K562 (cell line): ENCODE results near the gene ZNF593OS.

Experiments
- CAMTA2 ChIP-seq: fragments of 250-450 bp; sonication (Bioruptor Pico); conservative IDR thresholded peaks from 2 replicates; pipeline ENCODE4 v1.5.1; 2022
- TEAD4 ChIP-seq, 2 experiments: sonication (generic) in 1 of 2; formaldehyde crosslinking in 1 of 2; IDR thresholded peaks; 2 replicates each; pipeline versions ENCODE4 v1.6.1 to v1.8.0; 2012 to 2022; ENCODE audit warnings: borderline replicate concordance in 1 of 2, inconsistent platforms in 1 of 2, low read length in 1 of 2, mild to moderate bottlenecking in 1 of 2, missing genetic modification reagents in 1 of 2
- TF ChIP-seq, protein P1 (sequence below): sonication (generic); IDR thresholded peaks from 2 replicates; pipeline ENCODE4 v1.6.1; 2016
- TF ChIP-seq, protein P2 (sequence below): conservative IDR thresholded peaks from 2 replicates; pipeline ENCODE4 v1.6.1; 2011; ENCODE audit warnings: low read depth, mild to moderate bottlenecking, low read length; ENCODE audit not compliant: control insufficient read depth

DNA sequence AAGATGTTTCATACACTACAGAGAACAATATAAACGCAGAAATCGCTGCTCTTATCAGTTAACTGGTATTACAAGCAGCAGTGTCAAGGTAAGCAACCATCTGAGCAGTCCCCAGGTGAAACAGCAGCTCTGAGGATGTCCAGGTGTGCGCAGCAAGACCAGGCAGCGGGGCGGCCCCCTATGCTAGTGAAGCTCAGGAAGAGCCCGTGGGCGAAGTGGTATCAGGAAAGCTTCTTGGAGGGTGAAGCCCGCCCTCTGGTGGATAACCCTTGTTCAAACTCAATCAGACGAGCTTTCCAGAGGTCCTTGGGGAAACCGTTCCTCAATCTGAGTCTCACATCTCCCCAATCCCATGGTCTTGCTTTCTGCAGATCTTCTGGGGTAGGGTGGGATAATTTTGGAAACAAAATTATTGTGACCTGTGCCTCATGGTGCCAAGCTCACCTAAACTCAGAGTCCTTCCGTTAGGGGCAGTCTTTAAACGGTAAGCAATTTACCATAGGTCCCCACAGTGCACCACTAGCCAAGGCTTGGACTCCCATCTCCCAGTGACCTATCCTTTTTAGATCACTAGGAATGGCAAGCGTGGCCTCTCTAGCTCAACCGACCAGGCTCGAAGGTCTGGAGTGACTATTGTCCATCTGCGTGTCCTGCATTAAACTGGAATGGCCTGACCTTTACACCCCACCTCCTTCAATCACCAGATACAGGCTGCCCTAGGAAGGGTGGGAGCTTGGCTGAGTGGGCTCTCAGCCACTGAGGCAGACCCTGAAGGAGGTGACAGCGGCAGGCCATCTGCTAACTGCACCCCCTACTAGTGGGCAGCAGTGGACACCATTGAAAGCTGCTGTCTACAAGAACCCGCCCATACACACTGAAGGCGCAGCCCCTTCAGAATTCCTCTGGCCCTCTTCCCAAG lies 26.3 kb downstream of the ZNF593OS start:
- TF ChIP-seq, protein P1, sequence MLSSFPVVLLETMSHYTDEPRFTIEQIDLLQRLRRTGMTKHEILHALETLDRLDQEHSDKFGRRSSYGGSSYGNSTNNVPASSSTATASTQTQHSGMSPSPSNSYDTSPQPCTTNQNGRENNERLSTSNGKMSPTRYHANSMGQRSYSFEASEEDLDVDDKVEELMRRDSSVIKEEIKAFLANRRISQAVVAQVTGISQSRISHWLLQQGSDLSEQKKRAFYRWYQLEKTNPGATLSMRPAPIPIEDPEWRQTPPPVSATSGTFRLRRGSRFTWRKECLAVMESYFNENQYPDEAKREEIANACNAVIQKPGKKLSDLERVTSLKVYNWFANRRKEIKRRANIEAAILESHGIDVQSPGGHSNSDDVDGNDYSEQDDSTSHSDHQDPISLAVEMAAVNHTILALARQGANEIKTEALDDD, result no peak
- TF ChIP-seq TEAD4 (IDR thresholded peaks at IDR 0.05; ENCODE audit: low read length) (no peak), TEAD4 (CRISPR knock-in tag; IDR thresholded peaks at IDR 0.05; ENCODE audit: borderline replicate concordance) (no peak), CAMTA2 (CRISPR knock-in tag) (no peak)
- TF ChIP-seq, protein P2, sequence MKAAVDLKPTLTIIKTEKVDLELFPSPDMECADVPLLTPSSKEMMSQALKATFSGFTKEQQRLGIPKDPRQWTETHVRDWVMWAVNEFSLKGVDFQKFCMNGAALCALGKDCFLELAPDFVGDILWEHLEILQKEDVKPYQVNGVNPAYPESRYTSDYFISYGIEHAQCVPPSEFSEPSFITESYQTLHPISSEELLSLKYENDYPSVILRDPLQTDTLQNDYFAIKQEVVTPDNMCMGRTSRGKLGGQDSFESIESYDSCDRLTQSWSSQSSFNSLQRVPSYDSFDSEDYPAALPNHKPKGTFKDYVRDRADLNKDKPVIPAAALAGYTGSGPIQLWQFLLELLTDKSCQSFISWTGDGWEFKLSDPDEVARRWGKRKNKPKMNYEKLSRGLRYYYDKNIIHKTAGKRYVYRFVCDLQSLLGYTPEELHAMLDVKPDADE, result no peak
